Pancreas (tissue), 10 donors: Measurements from ENCODE around the gene VTN. TPM values are rescaled to one million over a fixed set of nuclear protein-coding genes. Genes with fewer than 3 reads are reported as not detected.

ENCODE experiments used
- ATAC-seq, 4 donors: fragments of 200-7000 bp; cut with Tn5 transposase; one replicate each; pipeline versions ENCODE4 v1.8.0 to v1.9.1; 2020; ENCODE audit warnings: mild to moderate bottlenecking in 4 of 4, moderate library complexity in 4 of 4
- DNase-seq, 6 donors: peaks; one replicate each; pipeline ENCODE4 v3.0.0-alpha.2; 2020
- FAIRE-seq: peaks from 2 replicates; lab custom pipeline; 2012; peaks lifted over from hg19 to GRCh38; lab: Jason Lieb, UNC
- H3K27ac ChIP-seq, 4 donors: fragments of 200-600 bp; sonication (generic); 1 replicate in 3 of 4; 2 replicates in 1 of 4; pipeline versions ENCODE4 v1.5.0 to v1.8.0; 2020
- H3K27me3 ChIP-seq, 4 donors: fragments of 200-600 bp; one replicate each; pipeline ENCODE4 v1.8.0; 2021
- H3K36me3 ChIP-seq, 3 donors: fragments of 200-600 bp; sonication (generic) in 1 of 3; one replicate each; pipeline versions ENCODE4 v1.5.0 to v1.8.0; 2020 to 2021
- H3K4me1 ChIP-seq, 3 donors: fragments of 200-600 bp; one replicate each; pipeline ENCODE4 v1.8.0; 2021
- H3K4me3 ChIP-seq, 4 donors: fragments of 200-600 bp; sonication (generic) in 2 of 4; one replicate each; pipeline versions ENCODE4 v1.5.0 to v1.8.0; 2020 to 2021
- H3K9me3 ChIP-seq, 4 donors: fragments of 200-600 bp; one replicate each; pipeline ENCODE4 v1.8.0; 2021
- CTCF ChIP-seq, 4 donors: fragments of 200-600 bp; sonication (generic) in 3 of 4; IDR thresholded peaks; one replicate each; pipeline versions ENCODE4 v1.5.0 to v1.8.0; 2021; ENCODE audit warnings: antibody characterized with exemption in 4 of 4
- WGBS, 2 donors: extraction: QIAGEN DNeasy Blood & Tissue Kit; methylation state at CpG; one replicate each; pipeline ENCODE4 v1.1.7; 2013; 5-methylcytosine and 5-hydroxymethylcytosine counted together
- intact Hi-C, 3 donors: fragments of 100-400 bp; cut with DNase I; formaldehyde crosslinking; loops; one replicate each; pipeline versions ENCODE4 v1.11.1 to v1.14.2; 2022
- polyA plus RNA-seq, 2 donors: library from polyadenylated mRNA; stranded (reverse); fragments of 200-250 nt; gene quantifications; one replicate each; pipeline ENCODE4 v1.2.3, GENCODE V29; 2013
- total RNA-seq, 6 donors: library from RNA; stranded (reverse); fragmentation: NEBNext Ultra II Directional in 4 of 6; extraction: Animal tissue kit (Norgen Biotek cat#: 25700) in 4 of 6; gene quantifications; one replicate each; pipeline versions ENCODE4 v1.2.1 to v1.2.4, GENCODE V29; 2021 to 2023
- donor health status: healthy with polysubstance abuse.
- donor health status: DM: no; HTN: no; CAD: no; lungs with moderate emphysema.
- donor health status: DM: no; HTN: no; CAD: no.
- donor health status: control.
- donor health status: control.
- donor health status: Bipolar disorder and iron deficiency.
- donor health status: DM: yes; HTN: yes; CAD: no.
- donor health status: DM: no; HTN: no; CAD: no.
- donor health status: DM: no; HTN: no; CAD: no.
- donor health status: DM: yes; HTN: yes; CAD: no.

Gene VTN
- total and polyA plus RNA-seq, 8 donors, result 5.2 to 21.6 (median 12.1) TPM

- H3K27me3 ChIP-seq, result no peaks in the 10 kb centered on the region
- H3K36me3 ChIP-seq, result peaks cover 12 to 62% (median 25%) of the 10 kb centered on the region in 3 donors
- no peak for ATAC-seq
- DNase-seq, result no peak
- peaks cover 30 to 43% (median 32%) of the 10 kb centered on the region in 3 donors for H3K4me1 ChIP-seq
- peak overlapping the region in 2 of 4 donors; percentile 77 to 83 for H3K27ac ChIP-seq
- H3K4me3 ChIP-seq, result no peak overlapping the region
- no peaks in the 10 kb centered on the region for H3K9me3 ChIP-seq
- no peak for TF ChIP-seq CTCF (IDR thresholded peaks at IDR 0.05)
- no peak for FAIRE-seq
- intact Hi-C loops, result no loop called here
- 94% methylated on average over 9 of the region's 9 CpGs for WGBS, 2 donors
These were observed 26.1 kb downstream of the VTN start for GRCh38 chr17:28344011-28344410.

- Histone ChIP-seq H3K9me3 (no peaks in the 10 kb centered on the region), H3K4me3 (no peak overlapping the region), H3K27ac (no peak overlapping the region), H3K36me3 (peaks cover 12 to 57% (median 25%) of the 10 kb centered on the region in 3 donors), H3K4me1 (peaks cover 30 to 40% (median 32%) of the 10 kb centered on the region in 3 donors), H3K27me3 (no peaks in the 10 kb centered on the region)
- WGBS, 2 donors, result 84 to 87% methylated on average over 10 of the region's 10 CpGs
- intact Hi-C loops, result no loop called here
- DNase-seq, result no peak
- TF ChIP-seq CTCF (IDR thresholded peaks at IDR 0.05), result no peak
- ATAC-seq, result no peak
- no peak for FAIRE-seq
These were observed 26.6 kb downstream of the VTN start for GRCh38 chr17:28343491-28343932.

GRCh38 chr17:28342313-28342712 is 27.8 kb downstream of the VTN start:
- no peak for ATAC-seq
- FAIRE-seq, result no peak
- no peaks in the 10 kb centered on the region for H3K27me3 ChIP-seq
- DNase-seq, result no peak
- peaks cover 12 to 51% (median 19%) of the 10 kb centered on the region in 3 donors for H3K36me3 ChIP-seq
- TF ChIP-seq CTCF (IDR thresholded peaks at IDR 0.05), result no peak
- no peak overlapping the region for H3K27ac ChIP-seq
- H3K4me3 ChIP-seq, result no peak overlapping the region
- no peaks in the 10 kb centered on the region for H3K9me3 ChIP-seq
- intact Hi-C loops, result no loop called here
- 90 to 91% methylated on average over 14 of the region's 14 CpGs for WGBS, 2 donors
- H3K4me1 ChIP-seq, result peaks cover 28 to 40% (median 33%) of the 10 kb centered on the region in 3 donors

- TF ChIP-seq CTCF (IDR thresholded peaks at IDR 0.05), result no peak
- Histone ChIP-seq H3K4me1 (peaks cover 28 to 41% (median 36%) of the 10 kb centered on the region in 3 donors), H3K4me3 (no peak overlapping the region), H3K27me3 (no peaks in the 10 kb centered on the region), H3K27ac (no peak overlapping the region), H3K36me3 (peaks cover 12 to 51% (median 19%) of the 10 kb centered on the region in 3 donors), H3K9me3 (no peaks in the 10 kb centered on the region)
- intact Hi-C loops, result no loop called here
- 90 to 95% methylated on average over 11 of the region's 11 CpGs for WGBS, 2 donors
- FAIRE-seq (no peak), ATAC-seq (no peak), DNase-seq (no peak)
These were observed 28.6 kb downstream of the VTN start for GRCh38 chr17:28341516-28341915.

- TF ChIP-seq CTCF (IDR thresholded peaks at IDR 0.05), result no peak
- H3K27ac ChIP-seq, result no peak overlapping the region
- H3K27me3 ChIP-seq, result no peaks in the 10 kb centered on the region
- peaks cover 12 to 51% (median 19%) of the 10 kb centered on the region in 3 donors for H3K36me3 ChIP-seq
- no peak for FAIRE-seq
- peaks cover 17 to 30% (median 25%) of the 10 kb centered on the region in 3 donors for H3K4me1 ChIP-seq
- no peak overlapping the region for H3K4me3 ChIP-seq
- intact Hi-C loops, result no loop called here
- DNase-seq, result no peak
- 80 to 86% methylated on average over 6 of the region's 6 CpGs for WGBS, 2 donors
- no peak for ATAC-seq
- no peaks in the 10 kb centered on the region for H3K9me3 ChIP-seq
These were observed 29.7 kb downstream of the VTN start for GRCh38 chr17:28340374-28340773.
